GM19397 (cell line): ENCODE data around the gene IP6K3.

Source experiments
- ATAC-seq: cut with Tn5 transposase; IDR thresholded peaks from one replicate; pipeline ENCODE4 v1.9.1; 2021; ENCODE audit warnings: mild to moderate bottlenecking, moderate library complexity; ENCODE audit not compliant: unreplicated experiment

The IP6K3 gene

GRCh38 chr6:33761922-33762629 lies 15.4 kb upstream of the IP6K3 start:
- ATAC-seq = no peak

- no peak for ATAC-seq
Measured at GRCh38 chr6:33761581-33761921, 14.8 kb upstream of the IP6K3 start.

- ATAC-seq = no peak
Measured at GRCh38 chr6:33759887-33760629, 13.4 kb upstream of the IP6K3 start.

- no peak for ATAC-seq
Measured at GRCh38 chr6:33758815-33759216, 12.1 kb upstream of the IP6K3 start.

- no peak for ATAC-seq
Measured at GRCh38 chr6:33757906-33758305, 11.2 kb upstream of the IP6K3 start.

- no peak for ATAC-seq
Measured at GRCh38 chr6:33757113-33757512, 10.4 kb upstream of the IP6K3 start.

GRCh38 chr6:33756211-33756954 lies 9.7 kb upstream of the IP6K3 start:
- ATAC-seq = no peak

- ATAC-seq = no peak
Measured at GRCh38 chr6:33755070-33755869, 8.6 kb upstream of the IP6K3 start.

GRCh38 chr6:33754222-33754621 lies 7.5 kb upstream of the IP6K3 start:
- ATAC-seq = no peak

GRCh38 chr6:33752646-33753015 lies 5.9 kb upstream of the IP6K3 start:
- no peak for ATAC-seq

- no peak for ATAC-seq
Measured at GRCh38 chr6:33751771-33752645, 5.3 kb upstream of the IP6K3 start.

- ATAC-seq = no peak
Measured at GRCh38 chr6:33750244-33750991, 3.7 kb upstream of the IP6K3 start.

GRCh38 chr6:33749401-33749800 lies 2.7 kb upstream of the IP6K3 start:
- ATAC-seq = no peak

- no peak for ATAC-seq
Measured at GRCh38 chr6:33748841-33749240, 2.1 kb upstream of the IP6K3 start.

- no peak for ATAC-seq
Measured at GRCh38 chr6:33747823-33748222, 1.1 kb upstream of the IP6K3 start.

- no peak for ATAC-seq
Measured at GRCh38 chr6:33746036-33746600, 587 bp downstream of the IP6K3 start.

GRCh38 chr6:33745548-33745947 lies 1.2 kb downstream of the IP6K3 start:
- ATAC-seq = no peak

GRCh38 chr6:33744895-33745546 lies 1.7 kb downstream of the IP6K3 start:
- ATAC-seq = no peak
